KOPT-K1 (cell line): Measurements from ENCODE around the gene C1GALT1.
A peak's percentile ranks its signal among the peaks of the same experiment; 100 is the strongest.

ENCODE experiments used
- H3K27ac ChIP-seq: fragments of 200-600 bp; sonication (generic); 2 replicates; pipeline ENCODE4 v1.5.1; 2016; ENCODE audit warnings: antibody characterized with exemption, mild to moderate bottlenecking, low read depth, low read length; ENCODE audit not compliant: poor library complexity, severe bottlenecking
- H3K36me3 ChIP-seq: fragments of 200-600 bp; sonication (generic); 2 replicates; pipeline ENCODE4 v1.5.1; 2017; ENCODE audit warnings: antibody characterized with exemption, mild to moderate bottlenecking, low read length, moderate library complexity; ENCODE audit not compliant: insufficient read depth
- H3K9me3 ChIP-seq: fragments of 200-600 bp; sonication (generic); 2 replicates; pipeline ENCODE4 v1.5.1; 2017; ENCODE audit warnings: antibody characterized with exemption, low read length, mild to moderate bottlenecking; ENCODE audit not compliant: insufficient read depth, poor library complexity, severe bottlenecking

The C1GALT1 gene

GRCh38 chr7:7256731-7257274 lies 74.5 kb downstream of the C1GALT1 start:
- Histone ChIP-seq H3K9me3 (peaks cover 18% of the 10 kb centered on the region), H3K36me3 (peaks cover 23% of the 10 kb centered on the region), H3K27ac (no peak overlapping the region)

- Histone ChIP-seq H3K36me3 (peaks cover 19% of the 10 kb centered on the region), H3K9me3 (peaks cover 21% of the 10 kb centered on the region), H3K27ac (peak overlapping the region; percentile 63)
Measured at GRCh38 chr7:7257899-7258692, 75.8 kb downstream of the C1GALT1 start.

GRCh38 chr7:7261863-7262262 lies 79.5 kb downstream of the C1GALT1 start:
- H3K9me3 ChIP-seq: peaks cover 21% of the 10 kb centered on the region
- no peak overlapping the region for H3K27ac ChIP-seq
- H3K36me3 ChIP-seq: peaks cover 13% of the 10 kb centered on the region

GRCh38 chr7:7263297-7264230 lies 81.2 kb downstream of the C1GALT1 start:
- Histone ChIP-seq H3K36me3 (peaks cover 13% of the 10 kb centered on the region), H3K9me3 (peaks cover 21% of the 10 kb centered on the region), H3K27ac (no peak overlapping the region)

- H3K9me3 ChIP-seq: peaks cover 21% of the 10 kb centered on the region
- H3K27ac ChIP-seq: no peak overlapping the region
- peaks cover 11% of the 10 kb centered on the region for H3K36me3 ChIP-seq
Measured at GRCh38 chr7:7264306-7265040, 82.1 kb downstream of the C1GALT1 start.

- peaks cover 4% of the 10 kb centered on the region; the same call in 1 of the 2 replicates for H3K36me3 ChIP-seq
- H3K9me3 ChIP-seq: peaks cover 17% of the 10 kb centered on the region
- no peak overlapping the region for H3K27ac ChIP-seq
Measured at GRCh38 chr7:7265081-7266075, 83.0 kb downstream of the C1GALT1 start.

GRCh38 chr7:7266257-7266881 lies 84.0 kb downstream of the C1GALT1 start:
- no peak overlapping the region for H3K27ac ChIP-seq
- H3K9me3 ChIP-seq: peaks cover 7% of the 10 kb centered on the region
- no peaks in the 10 kb centered on the region for H3K36me3 ChIP-seq

- Histone ChIP-seq H3K27ac (no peak overlapping the region), H3K9me3 (no peaks in the 10 kb centered on the region), H3K36me3 (no peaks in the 10 kb centered on the region)
Measured at GRCh38 chr7:7271094-7271874, 88.9 kb downstream of the C1GALT1 start.

- Histone ChIP-seq H3K36me3 (no peaks in the 10 kb centered on the region), H3K9me3 (no peaks in the 10 kb centered on the region), H3K27ac (no peak overlapping the region)
Measured at GRCh38 chr7:7272294-7272693, 90.0 kb downstream of the C1GALT1 start.

- H3K27ac ChIP-seq: no peak overlapping the region
- H3K9me3 ChIP-seq: no peaks in the 10 kb centered on the region
- no peaks in the 10 kb centered on the region for H3K36me3 ChIP-seq
Measured at GRCh38 chr7:7274782-7275181, 92.4 kb downstream of the C1GALT1 start.

- no peaks in the 10 kb centered on the region for H3K36me3 ChIP-seq
- H3K9me3 ChIP-seq: no peaks in the 10 kb centered on the region
- no peak overlapping the region for H3K27ac ChIP-seq
Measured at GRCh38 chr7:7276161-7276560, 93.8 kb downstream of the C1GALT1 start.

GRCh38 chr7:7290429-7291122 lies 108.2 kb downstream of the C1GALT1 start:
- Histone ChIP-seq H3K36me3 (no peaks in the 10 kb centered on the region), H3K27ac (no peak overlapping the region), H3K9me3 (no peaks in the 10 kb centered on the region)
